SK-MEL-5 (cell line): ENCODE results near the gene GATAD2B. TPM values are rescaled to one million over a fixed set of nuclear protein-coding genes. Genes with fewer than 3 reads are reported as not detected.
A peak's percentile ranks its signal among the peaks of the same experiment; 100 is the strongest.

ENCODE experiments used
- DNase-seq: peaks from one replicate; pipeline ENCODE4 v3.0.0-alpha.2; 2016; ENCODE audit warnings: low read depth, low spot score
- in situ Hi-C: cut with HindIII; loops from 2 replicates; pipeline ENCODE4 v1.10.0; 2016; ENCODE audit warnings: low sequenced_read_pairs, high pct_unique_total_duplicates, low pct_unique_long_range_greater_than_20kb
- total RNA-seq: library from RNA; depleted of rRNA; stranded (reverse); fragments of >200 nt; shearing (Covaris generic); gene quantifications from 2 replicates; pipeline ENCODE4 v1.2.3, GENCODE V29; 2014

Gene GATAD2B
- total RNA-seq, 1 experiment from 2014 or later, result 8.7 TPM

DNA sequence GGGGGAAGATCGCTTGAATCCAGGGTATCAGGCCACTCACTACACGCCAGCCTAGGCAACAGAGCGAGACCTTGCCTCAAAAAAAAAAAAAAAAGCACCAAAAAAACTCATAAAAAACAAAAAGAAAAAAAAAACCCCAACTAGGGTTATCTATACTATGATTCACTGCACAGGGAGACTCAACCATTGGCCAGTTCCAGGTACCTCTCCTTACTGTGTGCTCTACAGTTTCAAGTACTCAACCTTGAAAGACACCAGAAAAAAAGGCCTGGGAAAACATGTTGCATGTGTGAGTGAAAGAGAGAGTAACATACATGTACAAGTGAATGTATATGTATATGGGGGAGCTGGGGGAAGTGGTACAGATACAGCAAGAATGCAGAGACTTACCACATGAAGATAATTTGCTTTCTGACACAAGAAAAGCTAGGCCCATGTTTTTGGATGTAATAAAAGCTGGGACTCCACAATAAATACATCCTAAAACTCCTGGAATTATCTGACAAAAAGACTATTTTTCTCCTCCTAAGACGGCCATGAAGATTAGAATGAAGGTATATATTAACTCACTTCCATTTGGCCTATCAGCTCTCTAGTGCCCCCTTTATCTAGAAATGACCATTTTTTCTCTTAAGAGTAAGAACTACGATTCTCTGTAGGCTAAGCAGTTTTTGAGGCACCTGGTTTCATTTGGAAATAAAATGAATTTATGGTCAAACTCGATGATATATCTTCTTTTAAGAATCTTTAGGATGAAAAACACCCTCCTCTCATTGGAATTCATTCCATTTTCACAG is 95.4 kb downstream of the GATAD2B start:
- peak; percentile 28 for DNase-seq

DNA sequence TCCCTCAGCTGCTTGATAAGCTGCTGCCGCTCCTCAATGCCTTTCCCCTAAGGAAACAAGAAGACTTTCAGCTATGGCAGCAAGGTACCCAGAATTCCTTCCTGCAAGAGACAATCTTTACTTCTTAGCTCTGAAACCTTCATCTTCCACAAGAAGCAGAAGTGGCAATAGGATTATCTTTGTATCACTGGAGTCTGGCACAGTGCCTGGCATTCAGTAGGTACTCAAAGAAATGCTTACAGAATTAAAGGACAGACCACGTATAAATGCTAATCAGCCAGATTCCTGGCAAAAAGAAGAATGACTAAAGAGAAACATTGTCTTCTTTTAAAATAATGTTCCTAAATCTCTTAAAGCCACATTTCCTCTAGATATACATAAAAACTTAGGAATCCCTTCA is 103.9 kb downstream of the GATAD2B start:
- peak; percentile 28 for DNase-seq
- in situ Hi-C loops, result loop anchor here (25.0 kb wide), 2 partner anchors 93 to 168 kb away; partner anchors contain the start of genes GATAD2B, JTB, RAB13 and RPS27

More for the DNA sequence above, 95.4 kb downstream of the GATAD2B start:
- in situ Hi-C loops, result no loop called here

DNA sequence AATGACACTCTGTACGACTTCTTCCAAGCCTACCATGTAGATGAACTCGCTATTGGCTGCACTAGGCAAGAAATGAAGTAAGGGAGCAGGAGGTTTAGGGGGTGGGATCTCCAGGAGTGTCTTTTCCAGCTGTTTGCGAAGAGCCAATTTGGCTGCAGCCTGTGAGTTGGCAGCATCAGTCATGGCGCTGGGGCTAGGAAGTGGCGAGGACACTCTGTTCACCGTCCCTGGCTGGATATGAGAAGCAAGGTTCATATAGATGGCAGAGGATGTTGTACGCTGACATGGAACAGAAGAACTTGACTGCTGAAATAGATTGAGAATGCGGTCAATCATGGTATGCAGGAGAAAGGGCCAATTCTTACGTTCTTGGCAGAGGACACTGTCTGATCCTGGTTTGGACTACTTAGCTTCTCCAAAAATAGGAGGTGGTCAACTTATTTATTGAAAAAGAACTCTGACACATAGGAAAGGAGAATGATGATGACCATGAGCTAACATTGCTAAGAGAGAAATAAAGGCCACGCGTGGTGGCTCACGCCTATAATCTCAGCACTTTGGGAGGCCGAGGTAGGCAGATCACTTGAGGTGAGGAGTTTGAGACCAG is 106.4 kb downstream of the GATAD2B start:
- DNase-seq, result no peak
- in situ Hi-C loops, result loop anchor here (25.0 kb wide), 2 partner anchors 96 to 171 kb away; partner anchors contain the start of genes GATAD2B, JTB, RAB13 and RPS27

DNA sequence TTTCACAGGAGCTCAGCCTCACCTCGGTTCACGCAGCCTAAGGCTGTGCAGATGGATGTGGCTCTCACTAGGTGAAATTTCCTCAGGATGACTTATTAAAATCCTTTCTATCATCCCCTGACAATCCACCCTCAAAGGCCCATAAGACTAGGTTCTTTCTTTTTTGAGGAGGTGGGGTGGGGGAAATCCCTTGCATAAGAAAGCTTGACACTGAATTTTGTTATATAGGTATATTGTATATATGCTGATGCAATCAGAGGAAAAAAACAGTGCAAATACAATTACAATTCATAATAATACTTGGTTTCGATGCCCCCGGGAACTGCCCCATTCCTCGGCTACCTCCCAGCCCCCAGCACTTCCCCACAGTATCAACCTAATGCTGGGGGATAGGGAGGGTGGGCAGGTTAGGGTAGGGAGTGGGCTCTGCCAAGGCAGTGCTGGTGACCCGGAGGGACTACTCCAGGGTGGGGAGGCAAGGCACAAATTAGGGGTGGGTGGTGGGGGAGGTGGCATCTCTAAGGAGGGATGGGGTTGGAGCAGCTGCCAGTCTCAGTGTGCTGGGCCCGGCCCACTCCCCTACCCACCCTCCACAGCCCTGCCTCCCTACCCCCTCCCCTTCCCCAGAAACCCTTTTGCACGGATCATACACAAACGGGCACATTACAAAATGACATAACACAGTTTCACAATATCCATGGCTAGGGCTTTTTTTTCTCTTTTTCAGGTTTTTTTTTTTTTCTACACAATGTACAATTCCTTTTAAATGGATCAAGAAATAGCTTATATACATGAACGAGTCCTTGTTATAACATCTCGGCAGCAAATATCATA is 116.7 kb downstream of the GATAD2B start:
- in situ Hi-C loops, result loop anchor here (25.0 kb wide), 2 partner anchors 106 to 181 kb away; partner anchors contain the start of genes GATAD2B, JTB, RAB13 and RPS27
- no peak for DNase-seq

DNA sequence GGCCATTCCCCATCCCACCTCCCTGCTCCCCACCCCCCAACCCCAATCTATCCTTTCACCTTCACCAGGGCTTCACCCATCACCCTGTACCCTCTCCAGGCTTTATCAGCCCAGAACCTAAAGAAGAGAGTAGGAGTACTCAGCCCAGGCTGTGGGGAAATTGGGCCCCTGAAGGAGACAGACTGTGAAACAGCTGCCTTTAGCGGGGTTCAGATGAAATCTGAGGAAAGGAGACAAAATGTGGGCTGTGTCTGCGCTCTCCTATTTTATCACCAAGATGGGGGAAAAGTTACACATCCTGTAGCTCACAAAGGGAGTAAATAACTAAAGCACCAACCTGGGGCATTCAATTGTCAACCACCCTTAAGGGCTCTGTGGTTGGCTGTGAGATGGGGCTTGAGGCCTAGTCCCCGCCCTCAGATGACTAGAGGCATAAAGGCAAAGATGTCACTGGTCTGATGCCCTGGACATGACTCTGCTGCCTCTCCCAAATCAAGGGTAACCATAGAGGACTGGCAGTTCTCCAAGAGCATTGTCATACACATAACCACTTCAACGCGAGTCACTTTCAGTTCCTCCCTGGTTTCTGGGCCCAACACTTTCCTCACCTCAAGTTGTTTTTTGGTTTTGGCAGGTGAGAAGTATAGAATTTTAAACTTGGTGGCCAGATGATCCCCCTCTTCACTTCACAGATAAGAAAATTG is 117.6 kb downstream of the GATAD2B start:
- DNase-seq, result peak; percentile 38
- in situ Hi-C loops, result loop anchor here (25.0 kb wide), 2 partner anchors 107 to 182 kb away; partner anchors contain the start of genes GATAD2B, JTB, RAB13 and RPS27

DNA sequence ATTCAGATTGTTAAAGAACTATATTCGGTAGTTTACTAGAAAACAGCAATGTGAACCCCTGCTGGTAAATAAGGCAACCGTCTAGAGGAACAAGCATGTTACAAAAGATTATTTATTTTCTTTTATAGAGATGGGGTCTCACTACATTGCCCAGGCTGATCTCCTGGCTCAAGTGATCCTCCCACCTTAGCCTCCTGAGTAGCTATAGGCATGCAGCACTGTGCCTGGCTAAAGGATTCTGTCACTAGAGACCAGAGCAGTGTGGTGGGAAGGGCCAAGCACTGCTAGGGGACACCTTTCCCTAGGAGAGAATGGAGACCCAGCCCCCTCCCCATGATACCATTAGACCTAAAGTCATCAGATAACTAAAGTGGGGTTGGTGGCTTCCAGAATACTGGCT is 118.7 kb downstream of the GATAD2B start:
- no peak for DNase-seq
- in situ Hi-C loops, result loop anchor here (25.0 kb wide), 2 partner anchors 108 to 183 kb away; partner anchors contain the start of genes GATAD2B, JTB, RAB13 and RPS27

DNA sequence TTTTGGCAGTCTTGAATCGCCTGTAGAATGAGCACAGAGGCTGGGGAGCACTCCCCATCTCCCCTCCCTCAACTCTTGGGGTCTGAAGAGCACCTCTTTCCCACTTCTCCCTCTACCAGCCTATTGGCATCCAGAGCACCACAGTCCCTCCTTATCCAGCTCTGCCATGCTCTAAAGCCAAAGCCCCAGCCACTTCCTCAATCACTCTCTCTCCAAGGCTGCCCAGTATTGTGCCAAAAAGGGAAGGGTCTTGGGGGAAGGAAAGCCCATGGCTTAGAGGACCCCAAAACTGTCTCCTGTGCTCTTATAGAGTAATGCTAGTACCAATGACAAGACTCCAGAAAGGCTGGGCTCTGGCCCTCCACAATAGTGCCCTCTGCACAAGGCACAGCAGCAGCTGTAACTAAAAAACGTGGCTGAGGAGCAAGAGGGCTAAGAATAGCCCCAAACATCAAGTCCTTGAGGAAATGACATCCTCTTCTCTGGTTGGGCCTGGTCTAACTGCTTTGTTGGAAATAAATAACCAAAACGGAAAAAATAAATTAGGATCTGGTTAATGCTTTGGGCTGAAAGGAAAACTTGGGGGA is 119.2 kb downstream of the GATAD2B start:
- DNase-seq, result no peak
- in situ Hi-C loops, result loop anchor here (25.0 kb wide), 2 partner anchors 109 to 184 kb away; partner anchors contain the start of genes GATAD2B, JTB, RAB13 and RPS27

DNA sequence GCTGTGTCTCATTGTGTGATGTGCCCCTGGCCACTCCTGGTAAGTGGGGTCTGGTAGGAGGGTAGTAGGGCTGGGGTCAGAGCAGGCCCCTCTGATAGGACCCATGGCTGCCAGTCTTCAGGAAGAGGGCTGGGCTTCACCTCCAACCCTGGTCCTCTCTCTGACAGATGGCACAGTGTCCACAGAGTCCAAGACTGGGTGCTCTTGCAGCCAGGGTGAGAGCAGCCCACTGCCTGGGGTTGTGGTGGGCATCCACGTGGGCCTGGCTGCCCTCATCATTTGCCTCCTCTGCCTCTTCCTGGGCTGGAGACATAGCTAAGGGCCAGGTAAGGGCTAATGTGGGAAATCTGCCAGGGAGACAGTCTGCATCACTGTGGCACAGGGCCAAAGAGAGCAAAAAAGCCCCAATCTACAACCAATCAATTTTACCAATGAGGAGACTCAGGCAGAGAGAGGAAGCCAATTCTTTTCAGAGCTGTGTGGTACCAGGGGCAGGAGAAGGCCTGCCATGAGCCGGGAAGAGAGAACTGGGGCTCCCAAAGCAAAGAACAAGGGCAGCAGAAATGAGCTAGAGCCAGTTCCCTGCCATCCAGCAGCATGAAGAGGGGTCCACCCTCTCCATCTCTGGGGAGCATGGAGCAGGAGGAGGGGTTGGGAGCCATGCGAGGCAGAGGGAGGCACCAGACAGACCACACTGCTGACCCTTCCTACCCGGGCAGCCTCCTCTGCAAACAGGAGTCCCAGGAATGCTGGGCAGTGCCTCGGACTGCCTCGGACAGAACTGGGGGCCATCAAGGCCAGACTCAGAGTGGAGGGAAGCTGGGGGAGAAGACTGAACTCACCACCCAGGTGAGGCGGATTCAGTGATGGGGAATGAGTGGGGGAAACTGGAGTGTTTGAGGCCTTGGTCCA is 120.7 kb downstream of the GATAD2B start:
- no peak for DNase-seq
- in situ Hi-C loops, result loop anchor here (25.0 kb wide), 2 partner anchors 110 to 185 kb away; partner anchors contain the start of genes GATAD2B, JTB, RAB13 and RPS27

DNA sequence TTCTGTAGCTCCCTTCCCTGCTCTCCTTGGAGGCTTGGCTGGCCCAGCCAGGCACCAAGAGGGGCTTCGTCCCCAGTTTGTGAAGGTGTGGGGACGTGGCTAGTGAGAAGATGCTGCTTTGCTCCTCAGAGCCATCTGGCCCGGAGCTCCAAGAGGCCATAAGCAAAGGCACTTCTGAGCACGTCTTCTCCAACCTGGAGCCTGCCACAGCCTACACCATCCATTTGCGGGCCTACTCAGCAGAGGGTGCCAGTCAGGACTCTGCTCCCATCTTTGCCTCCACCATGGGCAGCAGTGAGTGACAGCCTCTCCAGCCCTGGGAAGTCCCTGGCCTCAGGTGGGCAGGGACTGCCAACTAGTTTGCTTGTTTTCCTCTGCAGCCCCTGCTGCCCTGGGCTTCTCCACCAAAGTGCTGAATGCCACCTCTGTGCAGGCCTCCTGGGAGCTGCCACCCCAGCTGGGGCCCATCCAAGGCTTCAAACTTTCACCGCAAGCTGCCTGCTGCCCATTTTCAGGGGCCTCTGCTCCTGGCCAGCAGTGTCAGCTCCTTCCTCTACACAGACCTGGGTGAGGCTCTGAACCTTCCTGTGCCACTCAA is 121.6 kb downstream of the GATAD2B start:
- no peak for DNase-seq
- in situ Hi-C loops, result loop anchor here (25.0 kb wide), 2 partner anchors 111 to 186 kb away; partner anchors contain the start of genes GATAD2B, JTB, RAB13 and RPS27

DNA sequence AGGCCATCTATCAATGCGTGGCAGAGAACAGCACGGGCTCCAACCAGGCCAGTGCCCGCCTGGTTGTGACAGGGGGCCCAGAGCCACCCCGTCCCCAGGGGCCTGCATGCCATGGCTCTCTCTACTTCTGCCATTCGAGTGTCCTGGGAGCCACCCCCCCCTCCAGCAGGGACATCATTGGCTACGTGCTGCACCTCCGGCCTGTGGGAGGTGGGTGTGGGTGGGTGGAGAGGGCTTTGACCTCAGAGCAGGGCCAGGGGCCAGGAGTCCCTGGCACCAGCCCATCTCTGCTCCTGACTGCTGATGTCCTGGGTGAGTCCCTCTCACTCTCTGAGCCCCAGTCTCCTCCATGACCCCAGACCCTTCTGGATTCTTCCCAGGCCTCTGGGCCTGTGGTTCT is 122.3 kb downstream of the GATAD2B start:
- in situ Hi-C loops, result loop anchor here (25.0 kb wide), 2 partner anchors 112 to 187 kb away; partner anchors contain the start of genes GATAD2B, JTB, RAB13 and RPS27
- no peak for DNase-seq

DNA sequence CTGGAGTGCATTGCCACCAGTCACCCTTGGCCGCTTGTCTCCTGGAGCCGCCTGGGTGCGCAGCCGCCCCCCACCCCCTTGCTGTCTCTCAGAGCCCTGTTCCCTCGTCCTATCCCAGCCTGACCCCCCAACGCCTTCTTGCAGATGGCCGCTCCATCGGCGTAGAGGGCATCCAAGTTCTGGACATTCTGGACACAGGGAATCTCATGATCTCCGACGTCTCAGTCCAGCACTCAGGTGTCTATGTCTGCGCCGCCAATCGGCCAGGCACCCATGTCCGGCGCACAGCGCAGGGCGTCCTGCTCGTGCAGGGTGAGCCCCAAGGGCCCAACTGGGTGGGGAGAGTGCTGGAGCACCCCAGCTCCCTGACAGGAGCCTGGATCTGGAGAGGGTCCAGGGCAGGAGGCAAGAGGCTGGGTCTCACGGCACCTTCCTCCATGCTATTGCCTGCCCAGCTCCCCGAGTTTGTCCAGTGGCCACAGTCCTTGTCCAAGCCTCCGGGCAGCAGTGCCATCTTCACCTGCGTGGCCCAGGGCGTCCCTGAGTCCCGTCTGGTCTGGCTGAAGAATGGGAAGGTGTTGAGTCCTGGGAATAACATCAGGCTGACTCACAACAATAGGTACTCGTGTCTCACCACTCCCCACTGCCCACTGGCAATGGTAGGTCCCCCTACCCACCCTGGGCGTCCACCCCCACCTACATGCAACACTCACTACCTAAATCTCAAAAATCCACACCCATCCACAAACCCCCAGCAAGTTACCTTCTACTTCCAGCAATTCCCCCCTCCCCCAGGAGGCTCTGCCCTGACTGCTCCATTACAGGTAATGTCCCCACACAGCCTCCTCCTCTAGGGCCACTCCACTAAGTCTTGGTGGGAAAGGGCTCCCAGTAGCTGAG is 123.0 kb downstream of the GATAD2B start:
- DNase-seq, result no peak
- in situ Hi-C loops, result loop anchor here (25.0 kb wide), 2 partner anchors 112 to 187 kb away; partner anchors contain the start of genes GATAD2B, JTB, RAB13 and RPS27

DNA sequence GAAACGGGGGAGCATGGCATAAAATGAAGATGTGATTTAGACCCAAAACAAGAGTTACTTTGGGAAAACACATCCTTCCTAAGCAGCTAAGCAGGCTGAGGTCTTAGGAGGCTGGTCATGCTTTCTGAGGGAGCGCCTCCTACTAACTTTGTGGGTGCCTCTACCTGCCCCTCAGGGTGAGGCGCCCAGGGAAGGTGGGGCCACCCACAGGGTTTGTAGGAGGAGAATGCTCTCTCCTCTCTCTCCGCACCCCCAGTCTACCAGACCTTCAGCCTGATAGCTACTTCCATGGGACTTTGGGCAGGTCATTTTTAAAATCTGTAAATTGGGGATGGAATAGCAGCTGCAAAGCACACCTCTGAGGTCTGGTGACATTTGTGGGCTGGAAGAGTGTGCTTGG is 123.8 kb downstream of the GATAD2B start:
- in situ Hi-C loops, result no loop called here
- no peak for DNase-seq

DNA sequence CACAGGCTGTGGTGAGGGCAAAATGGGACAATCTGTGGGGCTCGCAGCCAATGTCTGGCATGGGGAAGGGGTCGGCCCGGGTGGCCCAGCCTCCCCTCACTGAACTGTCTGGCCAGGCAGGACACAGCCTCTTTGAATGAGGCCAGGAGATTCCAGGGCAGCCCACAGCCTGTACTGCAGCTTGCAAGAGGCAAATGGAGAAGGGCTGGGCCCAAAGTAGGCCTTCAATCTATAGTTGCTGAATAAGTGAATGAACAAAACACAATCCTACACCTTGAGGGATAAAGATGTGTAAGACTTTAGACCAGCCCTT is 124.3 kb downstream of the GATAD2B start:
- in situ Hi-C loops, result no loop called here
- DNase-seq, result no peak
